ENCODE data around the gene TGIF1.
"Not testable (repeated sequence)": the region's sequence is repeated elsewhere in the genome, so short reads cannot be mapped to it uniquely, and the experiment has no call there.

The TGIF1 gene

DNA sequence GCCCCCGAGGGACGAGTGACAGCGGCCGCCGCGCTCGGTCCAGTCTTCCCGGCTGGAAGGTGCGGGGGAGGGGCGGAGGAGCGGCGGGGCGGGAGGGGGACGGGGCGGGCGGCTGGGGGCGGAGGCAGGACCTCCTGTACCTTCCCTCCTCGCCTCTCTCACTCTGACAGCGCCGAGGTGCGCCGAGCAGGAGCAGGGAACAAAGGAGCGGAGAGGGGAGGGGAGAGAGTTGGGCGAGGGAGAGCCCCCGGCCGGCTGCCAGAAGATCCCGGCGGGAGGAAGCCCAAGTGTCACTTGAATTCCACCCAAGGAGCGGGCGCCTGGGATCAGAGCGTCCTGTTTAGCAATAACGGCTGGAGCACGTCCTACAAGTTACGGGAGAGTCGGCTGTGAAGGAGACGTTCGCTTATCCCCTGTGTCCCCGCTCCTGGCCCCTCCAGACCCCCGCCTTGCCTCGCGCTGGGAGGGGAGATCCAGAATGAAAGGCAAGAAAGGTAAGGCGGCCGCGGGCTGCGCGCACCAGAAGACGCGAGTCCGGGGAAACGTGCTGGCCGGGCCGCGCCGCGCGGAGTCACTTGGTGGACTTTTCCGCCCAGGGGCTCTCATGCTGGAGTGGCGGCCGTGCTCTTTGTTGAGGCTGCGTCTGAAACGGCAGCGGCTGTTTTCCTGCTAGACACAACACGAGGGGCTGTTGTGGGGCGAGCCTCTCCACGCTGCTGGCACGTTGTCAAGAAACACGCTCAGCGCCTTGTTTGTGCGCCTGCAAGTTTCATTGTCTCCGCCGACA, at the start of gene TGIF1:
Gene TGIF1 (plus strand): TSS at position 161 of the 787 bp plus-strand sequence. CDS start 318 bp downstream, at position 479.
- no peak for DNase-seq

- no peak for DNase-seq
Measured at GRCh38 chr18:3400567-3401296, 49.2 kb upstream of the TGIF1 start.

GRCh38 chr18:3401669-3402620, 48.0 kb upstream of the TGIF1 start:
- no peak for DNase-seq

- DNase-seq, result no peak
Measured at GRCh38 chr18:3402982-3403451, 47.0 kb upstream of the TGIF1 start.

- no peak for DNase-seq
Measured at GRCh38 chr18:3405713-3406112, 44.3 kb upstream of the TGIF1 start.

DNA sequence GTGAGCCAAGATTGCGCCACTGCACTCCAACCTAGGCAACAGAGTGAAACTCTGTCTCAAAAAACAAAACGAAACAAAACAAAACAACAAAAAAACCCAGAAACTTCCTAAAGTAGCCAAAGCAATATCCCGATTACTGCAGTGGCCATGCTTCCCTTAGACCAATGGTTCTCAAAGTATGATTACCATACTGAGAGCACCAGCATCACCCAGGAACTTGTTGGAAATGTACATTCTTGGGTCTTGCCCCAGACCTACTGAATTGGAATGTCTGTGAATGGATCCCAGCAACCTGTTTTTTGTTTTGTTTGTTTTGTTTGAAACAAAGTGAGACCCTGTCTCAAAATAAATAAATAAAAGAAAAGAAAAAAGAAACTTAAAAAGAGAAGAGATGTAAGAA, 41.9 kb upstream of the TGIF1 start:
- no peak for DNase-seq

- DNase-seq, result no peak
Measured at GRCh38 chr18:3409811-3410210, 40.2 kb upstream of the TGIF1 start.

DNA sequence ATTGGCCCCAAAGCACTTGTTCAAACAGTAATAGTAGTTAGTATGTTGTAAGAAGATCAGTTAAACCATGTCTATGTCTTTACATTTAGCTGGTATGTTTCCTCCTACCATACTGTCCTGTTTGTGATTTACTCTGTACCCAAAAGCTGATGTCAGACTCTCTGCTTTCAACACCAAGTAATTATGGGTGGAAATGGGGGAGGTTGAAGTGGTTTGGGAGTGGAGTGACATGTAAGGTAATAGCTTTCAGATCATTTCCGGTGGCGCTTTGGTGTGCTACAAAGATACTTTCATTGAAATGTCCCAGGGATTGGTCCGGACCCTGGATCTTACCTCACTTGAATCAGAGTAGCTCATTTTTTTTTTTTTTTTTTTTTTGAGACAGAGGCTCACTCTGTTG, 39.7 kb upstream of the TGIF1 start:
- DNase-seq, result no peak

GRCh38 chr18:3410876-3411275, 39.1 kb upstream of the TGIF1 start:
- DNase-seq, result not testable (repeated sequence)

GRCh38 chr18:3411327-3411726, 38.6 kb upstream of the TGIF1 start:
- no peak for DNase-seq

GRCh38 chr18:3411854-3412268, 38.1 kb upstream of the TGIF1 start:
- DNase-seq, result no peak

- DNase-seq, result not testable (repeated sequence)
Measured at GRCh38 chr18:3412528-3412927, 37.4 kb upstream of the TGIF1 start.

DNA sequence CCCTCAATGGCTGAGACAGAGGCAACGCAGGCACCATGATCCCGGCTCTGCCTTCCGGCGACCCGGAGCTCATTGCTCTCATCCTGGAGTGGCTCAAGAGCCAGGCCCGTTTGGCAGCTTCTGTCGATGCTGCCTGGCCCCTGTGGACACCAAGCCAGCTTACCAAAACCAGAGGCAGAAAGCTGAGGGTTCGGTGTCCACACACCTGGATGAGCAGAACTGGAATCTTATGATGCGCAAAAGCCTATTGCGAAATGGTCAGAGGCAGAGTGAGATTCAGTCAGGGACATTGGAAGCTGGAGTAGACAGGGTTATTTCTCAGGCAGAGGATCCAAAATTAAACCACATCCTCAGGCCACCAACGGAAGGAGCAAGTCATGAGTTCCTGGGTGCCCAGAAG, 34.9 kb upstream of the TGIF1 start:
- DNase-seq, result no peak

GRCh38 chr18:3418083-3418482, 31.9 kb upstream of the TGIF1 start:
- no peak for DNase-seq

GRCh38 chr18:3420919-3421279, 29.1 kb upstream of the TGIF1 start:
- no peak for DNase-seq

GRCh38 chr18:3422905-3423304, 27.1 kb upstream of the TGIF1 start:
- DNase-seq, result no peak

DNA sequence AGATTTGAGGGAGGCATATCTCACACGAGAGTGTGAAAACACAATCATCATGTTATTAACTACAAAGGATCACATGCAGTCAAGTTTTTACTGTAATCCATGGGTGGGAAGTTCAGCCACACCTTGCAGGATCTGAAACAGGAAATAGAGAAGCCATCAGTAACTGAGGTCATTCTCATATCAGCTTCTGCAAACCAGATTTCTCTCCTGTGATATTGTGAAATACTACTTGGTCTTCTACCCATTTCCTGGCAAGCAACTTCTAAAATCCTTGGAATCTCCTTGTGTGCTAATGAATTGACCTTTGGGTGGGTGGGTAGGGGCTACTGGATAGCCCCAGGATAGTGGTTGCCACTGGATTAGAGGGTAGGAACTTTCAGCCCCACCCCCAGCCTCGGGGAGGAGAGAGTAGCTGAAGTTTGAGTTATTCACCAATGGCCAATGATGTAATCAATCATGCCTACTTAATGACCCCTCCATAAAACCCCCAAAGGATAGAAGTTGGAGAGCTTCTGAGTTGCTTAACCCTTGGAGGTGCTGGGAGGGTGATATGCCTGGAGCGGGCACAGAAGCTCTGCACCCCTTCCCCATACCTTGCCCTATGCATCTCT, 25.6 kb upstream of the TGIF1 start:
- DNase-seq, result no peak

DNA sequence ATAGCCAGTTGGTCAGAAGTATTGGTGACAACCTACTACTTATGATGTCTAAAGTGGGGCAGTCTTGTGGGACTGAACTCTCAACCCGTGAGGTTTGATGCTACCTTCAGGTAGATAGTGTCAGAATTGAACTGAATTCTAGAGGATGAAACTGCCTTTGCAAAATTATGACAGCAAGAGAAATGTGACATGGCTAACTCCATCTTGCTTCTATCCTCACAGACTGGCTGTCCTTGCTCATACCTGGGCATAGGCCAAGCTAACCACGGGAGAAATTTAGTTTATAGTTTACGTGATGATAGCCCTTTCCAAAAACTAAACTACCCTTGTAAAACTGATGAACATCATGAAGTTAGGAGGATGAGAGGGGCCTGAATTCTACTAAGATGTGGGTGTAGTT, 24.9 kb upstream of the TGIF1 start:
- no peak for DNase-seq

- DNase-seq, result no peak
Measured at GRCh38 chr18:3425446-3425845, 24.5 kb upstream of the TGIF1 start.

GRCh38 chr18:3426074-3426473, 23.9 kb upstream of the TGIF1 start:
- DNase-seq, result no peak

DNA sequence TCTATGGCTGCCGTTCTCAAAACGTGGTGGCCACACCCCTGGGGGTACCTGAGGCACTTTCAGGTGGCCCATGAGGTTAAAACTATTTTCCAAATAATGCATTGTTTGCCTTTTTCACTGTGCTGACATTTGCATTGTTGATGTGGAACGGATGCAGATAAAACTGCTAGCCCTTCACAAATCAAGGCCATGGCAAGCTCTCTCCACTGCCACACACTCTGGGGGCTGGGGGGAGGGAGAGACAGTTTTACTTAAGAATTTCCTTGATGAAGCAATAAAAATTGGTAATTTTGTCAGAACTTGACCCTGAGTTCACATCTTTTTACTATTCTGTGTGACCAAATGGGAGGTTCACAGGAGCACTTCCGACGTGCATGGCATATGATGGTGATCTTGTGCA, 22.0 kb upstream of the TGIF1 start:
- DNase-seq, result no peak

- DNase-seq, result no peak
Measured at GRCh38 chr18:3429121-3429520, 20.9 kb upstream of the TGIF1 start.

- no peak for DNase-seq
Measured at GRCh38 chr18:3434685-3435084, 15.3 kb upstream of the TGIF1 start.

Measured in SIG-M5 (cell line).